Heart right ventricle (tissue), 16 donors: ENCODE measurements around the gene SSR2. TPM values are rescaled to one million over a fixed set of nuclear protein-coding genes. Genes with fewer than 3 reads are reported as not detected.

ENCODE experiments used
- ATAC-seq, 8 donors: fragments of 200-7000 bp; cut with Tn5 transposase; one replicate each; pipeline ENCODE4 v1.9.1; 2020; ENCODE audit warnings: mild to moderate bottlenecking in 8 of 8, moderate library complexity in 8 of 8, moderate number of reproducible peaks in 1 of 8
- DNase-seq, 2 donors: peaks; one replicate each; pipeline ENCODE4 v3.0.0-alpha.2; 2020
- H3K27ac ChIP-seq, 10 donors: fragments of 200-600 bp; sonication (generic) in 2 of 10; one replicate each; pipeline versions ENCODE4 v1.5.0 to v1.8.0; 2020 to 2022; ENCODE audit warnings: mild to moderate bottlenecking in 3 of 10
- H3K27me3 ChIP-seq, 7 donors: fragments of 200-600 bp; one replicate each; pipeline ENCODE4 v1.8.0; 2021 to 2022; ENCODE audit warnings: mild to moderate bottlenecking in 2 of 7
- H3K36me3 ChIP-seq, 9 donors: fragments of 200-600 bp; sonication (generic) in 1 of 9; one replicate each; pipeline versions ENCODE4 v1.5.0 to v1.8.0; 2020 to 2022; ENCODE audit warnings: mild to moderate bottlenecking in 2 of 9
- H3K4me1 ChIP-seq, 9 donors: fragments of 200-600 bp; sonication (generic) in 1 of 9; one replicate each; pipeline versions ENCODE4 v1.5.0 to v1.8.0; 2020 to 2022; ENCODE audit warnings: mild to moderate bottlenecking in 4 of 9
- H3K4me3 ChIP-seq, 10 donors: fragments of 200-600 bp; sonication (generic) in 2 of 10; one replicate each; pipeline versions ENCODE4 v1.5.0 to v1.8.0; 2020 to 2022; ENCODE audit warnings: mild to moderate bottlenecking in 7 of 10, moderate library complexity in 2 of 10
- H3K9me3 ChIP-seq, 11 donors: fragments of 200-600 bp in 10 of 11; sonication (generic) in 2 of 11; one replicate each; pipeline versions ENCODE4 v1.5.0 to v1.8.0; 2013 to 2022; ENCODE audit warnings: mild to moderate bottlenecking in 2 of 11, control low read depth in 1 of 11, moderate library complexity in 1 of 11
- CTCF ChIP-seq, 9 donors: fragments of 200-600 bp; sonication (generic) in 2 of 9; IDR thresholded peaks; one replicate each; pipeline versions ENCODE4 v1.5.0 to v1.8.0; 2021 to 2022; ENCODE audit warnings: antibody characterized with exemption in 9 of 9, mild to moderate bottlenecking in 5 of 9, moderate library complexity in 1 of 9
- WGBS, 2 donors: extraction: QIAGEN DNeasy Blood & Tissue Kit; methylation state at CpG; one replicate each; pipeline ENCODE4 v1.1.7; 2013; ENCODE audit warnings: inconsistent platforms in 1 of 2; 5-methylcytosine and 5-hydroxymethylcytosine counted together
- intact Hi-C, 10 donors: fragments of 100-400 bp; cut with DNase I; formaldehyde crosslinking; loops; one replicate each; pipeline versions ENCODE4 v1.11.1 to v1.14.2; 2022
- polyA plus RNA-seq, 2 donors: library from polyadenylated mRNA; stranded (reverse); fragments of 200-250 nt; gene quantifications; one replicate each; pipeline ENCODE4 v1.2.3, GENCODE V29; 2013
- total RNA-seq, 10 donors: library from RNA; stranded (reverse); fragmentation: NEBNext Ultra II Directional in 3 of 10; extraction: Animal tissue kit (Norgen Biotek cat#: 25700) in 3 of 10; gene quantifications; one replicate each; pipeline versions ENCODE4 v1.2.1 to v1.2.4, GENCODE V29; 2021 to 2023
- donor health status: Arrhythmogenic right ventricular cardiomyopathy.
- donor health status: ischemic (EF 13 %, LVEDD 7.1; RV severe dilation, severe dysfunction).
- donor health status: healthy with polysubstance abuse.
- donor health status: DM: no; HTN: yes; CAD: no.
- donor health status: DM: no; HTN: no; CAD: no.
- donor health status: ischemic (EF 25% LVEDD 6.9; RV normal size, moderate dysfunction).
- donor health status: ischemic (EF 25% LVEDD 5.7; RV mildly dilated, moderate dysfunction).
- donor health status: healthy.
- donor health status: DM: yes; HTN: yes; CAD: no.
- donor health status: Ischemic cardiomyopathy.
- donor health status: ischemic (EF 35%, LVEDD 5.7; RV mildly dilated, moderate dysfunction).
- donor health status: nonischemic (EF 11% LVEDD 7.7; RV severe dilation, severe dysfunction).
- donor health status: DM: yes; HTN: yes; CAD: no.
- donor health status: PGD.
- donor health status: ischemic (EF 29% LVEDD 5.4; RV normal size, mild dysfunction).
- donor health status: nonischemic (EF 23%, LVEDD 6.1; RV moderate dilation, normal function).

SSR2 gene
- total and polyA plus RNA-seq, 12 donors = 66.1 to 322 (median 73.7) TPM

GRCh38 chr1:156063997-156064285 is 43.2 kb upstream of the SSR2 start:
- Histone ChIP-seq H3K9me3 (no peaks in the 10 kb centered on the region), H3K27me3 (no peaks in the 10 kb centered on the region), H3K36me3 (peaks cover 0 to under 1% (median 0%) of the 10 kb centered on the region in 9 donors), H3K4me1 (no peaks in the 10 kb centered on the region), H3K4me3 (no peak overlapping the region), H3K27ac (no peak overlapping the region)
- intact Hi-C loops = loop anchor here in 1 of 10 donors (10.0 kb wide), 1 partner anchor 59 kb away; no protein-coding TSS in a partner anchor
- TF ChIP-seq CTCF (IDR thresholded peaks at IDR 0.05) = no peak
- ATAC-seq = no peak
- 60 to 71% methylated on average over 2 of the region's 2 CpGs for WGBS, 2 donors
- no peak for DNase-seq

- TF ChIP-seq CTCF (IDR thresholded peaks at IDR 0.05) = no peak
- Histone ChIP-seq H3K27me3 (no peaks in the 10 kb centered on the region), H3K9me3 (no peaks in the 10 kb centered on the region), H3K36me3 (peaks cover 0 to 16% (median 0%) of the 10 kb centered on the region in 9 donors), H3K4me3 (no peak overlapping the region), H3K4me1 (no peaks in the 10 kb centered on the region), H3K27ac (no peak overlapping the region)
- 92 to 95% methylated on average over 3 of the region's 3 CpGs for WGBS, 2 donors
- DNase-seq (no peak), ATAC-seq (no peak)
- intact Hi-C loops = loop anchor here in 1 of 10 donors (10.0 kb wide), 1 partner anchor 57 kb away; no protein-coding TSS in a partner anchor
These were observed 41.4 kb upstream of the SSR2 start for GRCh38 chr1:156062189-156062588.

- H3K4me3 ChIP-seq = no peak within 1 kb of the TSS
- H3K4me1 ChIP-seq = peaks cover 0 to 7% (median 2%) of the 10 kb centered on the region in 9 donors
- peaks cover 0 to 26% (median 0%) of the 10 kb centered on the region in 9 donors for H3K36me3 ChIP-seq
- H3K27me3 ChIP-seq = no peaks in the 10 kb centered on the region
- no peak for ATAC-seq
- intact Hi-C loops = loop anchor here in 1 of 10 donors (10.0 kb wide), 1 partner anchor 56 kb away; no protein-coding TSS in a partner anchor
- H3K27ac ChIP-seq = no peak within 1 kb of the TSS
- no peaks in the 10 kb centered on the region for H3K9me3 ChIP-seq
- no peak for DNase-seq
- no peak for TF ChIP-seq CTCF (IDR thresholded peaks at IDR 0.05)
- WGBS, 2 donors = 55 to 59% methylated on average over 11 of the region's 11 CpGs
These were observed 40.3 kb upstream of the SSR2 start, which contains the start of gene RAB25 for GRCh38 chr1:156060937-156061636. Gene RAB25, plus strand, starts transcription at chr1:156061160. Its CDS starts 241 bp downstream, at chr1:156061401.

- no peak for ATAC-seq
- intact Hi-C loops = loop anchor here in 3 of 10 donors (5.0 to 10.0 kb wide), 2 partner anchors 34 to 122 kb away; partner anchors contain the start of genes SSR2 (in 2 of the 3) and KHDC4 (in 1 of the 3)
These were observed 35.6 kb upstream of the SSR2 start for GRCh38 chr1:156056326-156056849.

More at GRCh38 chr1:156056326-156056849, 35.6 kb upstream of the SSR2 start:
- Histone ChIP-seq H3K27me3 (no peaks in the 10 kb centered on the region), H3K27ac (no peak overlapping the region), H3K4me3 (peak overlapping the region in 1 of 10 donors; percentile 86), H3K4me1 (peaks cover 5 to 34% (median 23%) of the 10 kb centered on the region in 9 donors), H3K9me3 (no peaks in the 10 kb centered on the region), H3K36me3 (peaks cover 0 to 26% (median 0%) of the 10 kb centered on the region in 9 donors)
- DNase-seq = no peak
- no peak for TF ChIP-seq CTCF (IDR thresholded peaks at IDR 0.05)
- 96 to 100% methylated on average over 1 of the region's 1 CpG for WGBS, 2 donors
